SK-N-SH treated with all-trans-retinoic acid at 6 μM for 48 hours (cell line): ENCODE results near the gene SLC2A1.

ENCODE experiments used
- ARNTL ChIP-seq: fragments of 450-650 bp; formaldehyde crosslinking; IDR thresholded peaks from 2 replicates; pipeline ENCODE4 v1.5.0; 2020; ENCODE audit warnings: low read depth, mild to moderate bottlenecking, moderate library complexity, borderline replicate concordance
- PATZ1 ChIP-seq: fragments of 250-450 bp; sonication (Bioruptor Pico); IDR thresholded peaks from 2 replicates; pipeline ENCODE4 v1.8.0; 2020; ENCODE audit warnings: mild to moderate bottlenecking, moderate library complexity, borderline replicate concordance
- POU6F1 ChIP-seq: fragments of 250-450 bp; sonication (Bioruptor Pico); IDR thresholded peaks from 2 replicates; pipeline ENCODE4 v1.8.0; 2021; ENCODE audit warnings: low read depth, mild to moderate bottlenecking, moderate library complexity, borderline replicate concordance
- PPARA ChIP-seq: fragments of 250-450 bp; sonication (Bioruptor Pico); IDR thresholded peaks from 2 replicates; pipeline ENCODE4 v1.5.0; 2020; ENCODE audit warnings: mild to moderate bottlenecking, borderline replicate concordance
- RARB ChIP-seq: fragments of 250-450 bp; sonication (Bioruptor Pico); IDR thresholded peaks from 2 replicates; pipeline ENCODE4 v1.8.0; 2021; ENCODE audit warnings: mild to moderate bottlenecking, moderate library complexity
- TCF4 ChIP-seq: fragments of 250-450 bp; sonication (Bioruptor Pico); IDR thresholded peaks from 2 replicates; pipeline ENCODE4 v1.8.0; 2021; ENCODE audit warnings: mild to moderate bottlenecking, moderate library complexity, borderline replicate concordance
- TSHZ2 ChIP-seq: fragments of 250-450 bp; sonication (Bioruptor Pico); IDR thresholded peaks from 2 replicates; pipeline ENCODE4 v1.5.0; 2020; ENCODE audit warnings: mild to moderate bottlenecking, moderate library complexity
- ZC3H10 ChIP-seq: fragments of 250-450 bp; sonication (Bioruptor Pico); IDR thresholded peaks from 2 replicates; pipeline ENCODE4 v1.5.1; 2021; ENCODE audit warnings: mild to moderate bottlenecking, moderate library complexity
- ZFP3 ChIP-seq: fragments of 250-450 bp; sonication (Bioruptor Pico); IDR thresholded peaks from 2 replicates; pipeline ENCODE4 v1.5.0; 2020; ENCODE audit warnings: mild to moderate bottlenecking, moderate library complexity
- ZFP30 ChIP-seq: fragments of 450-650 bp; formaldehyde crosslinking; IDR thresholded peaks from 2 replicates; pipeline ENCODE4 v1.5.0; 2022; ENCODE audit warnings: mild to moderate bottlenecking, moderate library complexity
- ZNF565 ChIP-seq: fragments of 450-650 bp; formaldehyde crosslinking; conservative IDR thresholded peaks from 2 replicates; pipeline ENCODE4 v1.5.0; 2020; ENCODE audit warnings: low read depth, mild to moderate bottlenecking, moderate library complexity

- TF ChIP-seq RARB (CRISPR knock-in tag) = no peak
- no peak for TF ChIP-seq ARNTL (CRISPR knock-in tag)
- TF ChIP-seq ZC3H10 = no peak
- TF ChIP-seq ZFP3 (CRISPR knock-in tag) = no peak
- TF ChIP-seq ZNF565 = no peak
- no peak for TF ChIP-seq PATZ1 (CRISPR knock-in tag)
- no peak for TF ChIP-seq TCF4
- no peak for TF ChIP-seq PPARA (CRISPR knock-in tag)
- TF ChIP-seq ZFP30 (CRISPR knock-in tag) = no peak
- no peak for TF ChIP-seq POU6F1 (CRISPR knock-in tag)
- TF ChIP-seq TSHZ2 (CRISPR knock-in tag) = no peak
Observed at GRCh38 chr1:42946120-42946898, 12.4 kb downstream of the SLC2A1 start.
